Adipocyte (in vitro differentiated cells): ENCODE data around the gene ESR1.
"Not testable (repeated sequence)": the region's sequence is repeated elsewhere in the genome, so short reads cannot be mapped to it uniquely, and the experiment has no call there.

Experiments used
- DNase-seq: peaks from one replicate; pipeline ENCODE4 v3.0.0-alpha.2; 2015; ENCODE audit warnings: low read depth
- H3K27me3 ChIP-seq: replicated peaks from 2 replicates; pipeline ENCODE4 v1.7.0; 2013; ENCODE audit warnings: mild to moderate bottlenecking, low read length, moderate library complexity; ENCODE audit not compliant: control insufficient read depth, insufficient read depth
- H3K36me3 ChIP-seq: 2 replicates; pipeline ENCODE4 v1.7.0; 2013; ENCODE audit warnings: low read length, mild to moderate bottlenecking, moderate library complexity; ENCODE audit not compliant: control insufficient read depth, insufficient read depth, severe bottlenecking
- H3K4me1 ChIP-seq: 2 replicates; pipeline ENCODE4 v1.7.0; 2013; ENCODE audit warnings: mild to moderate bottlenecking, low read length, moderate library complexity; ENCODE audit not compliant: control insufficient read depth, insufficient read depth
- H3K4me3 ChIP-seq: 2 replicates; pipeline ENCODE4 v1.7.0; 2013; ENCODE audit warnings: mild to moderate bottlenecking, low read length, moderate library complexity
- H3K9ac ChIP-seq: 2 replicates; pipeline ENCODE4 v1.7.0; 2013; ENCODE audit warnings: mild to moderate bottlenecking, low read length, moderate library complexity
- H3K9me3 ChIP-seq: 2 replicates; pipeline ENCODE4 v1.7.0; 2013; ENCODE audit warnings: mild to moderate bottlenecking, low read length, moderate library complexity; ENCODE audit not compliant: control insufficient read depth

The ESR1 gene

DNA sequence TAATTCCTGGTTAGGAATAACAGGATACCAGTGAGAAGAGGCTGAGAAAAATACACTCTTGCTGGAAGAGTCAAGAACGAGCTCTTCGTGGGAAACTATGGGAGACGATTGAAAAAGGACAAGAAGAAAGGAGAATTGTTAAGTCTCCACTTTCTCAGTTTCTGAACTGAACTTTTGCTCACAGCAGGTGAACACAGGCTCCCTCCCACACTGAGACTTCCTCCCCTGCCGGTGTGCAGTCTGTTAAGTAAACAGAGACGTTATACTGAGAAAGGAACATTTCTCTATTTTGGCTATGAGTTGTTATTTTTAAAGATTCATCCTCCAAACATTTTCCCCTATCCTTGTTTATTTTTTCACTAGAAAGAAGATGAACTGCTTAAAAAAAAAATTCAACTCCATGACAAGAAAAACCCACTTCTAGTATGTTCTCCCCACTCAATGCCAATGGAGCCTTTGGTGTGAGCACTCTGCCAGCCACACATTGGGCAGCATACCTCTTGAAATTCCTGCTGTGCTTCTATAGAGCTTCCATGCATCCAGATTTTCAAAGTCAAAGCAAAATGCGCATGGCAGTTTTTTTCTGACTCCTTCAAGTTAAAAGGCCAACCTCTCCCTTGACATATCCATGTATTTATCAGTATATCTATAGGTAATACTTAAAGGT, 250.5 kb downstream of the ESR1 start:
- H3K9ac ChIP-seq = no peak overlapping the region
- no peak for DNase-seq
- H3K36me3 ChIP-seq = no peaks in the 10 kb centered on the region
- no peaks in the 10 kb centered on the region for H3K27me3 ChIP-seq
- no peak overlapping the region for H3K4me3 ChIP-seq
- H3K9me3 ChIP-seq = no peaks in the 10 kb centered on the region
- no peaks in the 10 kb centered on the region for H3K4me1 ChIP-seq

DNA sequence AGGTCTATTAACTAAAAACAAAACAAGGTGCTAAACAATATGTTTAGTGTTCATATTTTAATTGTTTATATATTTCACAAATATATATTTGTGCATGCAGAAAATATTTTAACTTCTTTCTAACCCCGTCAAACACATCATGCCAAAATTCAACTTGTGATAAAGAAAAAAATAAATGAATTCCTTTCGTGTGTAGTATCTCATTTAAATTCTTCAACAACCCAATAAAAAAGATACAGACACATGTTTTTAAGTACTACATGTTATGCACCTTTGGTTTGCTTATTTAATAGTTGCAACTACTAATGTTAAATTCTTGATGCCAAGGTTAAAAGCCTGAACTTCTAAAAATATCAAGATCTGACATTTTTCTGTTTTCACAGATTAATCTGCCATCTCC, 252.4 kb downstream of the ESR1 start:
- no peak for DNase-seq
- Histone ChIP-seq H3K4me3 (no peak overlapping the region), H3K4me1 (no peaks in the 10 kb centered on the region), H3K36me3 (no peaks in the 10 kb centered on the region), H3K9me3 (no peaks in the 10 kb centered on the region), H3K9ac (no peak overlapping the region), H3K27me3 (no peaks in the 10 kb centered on the region)

DNA sequence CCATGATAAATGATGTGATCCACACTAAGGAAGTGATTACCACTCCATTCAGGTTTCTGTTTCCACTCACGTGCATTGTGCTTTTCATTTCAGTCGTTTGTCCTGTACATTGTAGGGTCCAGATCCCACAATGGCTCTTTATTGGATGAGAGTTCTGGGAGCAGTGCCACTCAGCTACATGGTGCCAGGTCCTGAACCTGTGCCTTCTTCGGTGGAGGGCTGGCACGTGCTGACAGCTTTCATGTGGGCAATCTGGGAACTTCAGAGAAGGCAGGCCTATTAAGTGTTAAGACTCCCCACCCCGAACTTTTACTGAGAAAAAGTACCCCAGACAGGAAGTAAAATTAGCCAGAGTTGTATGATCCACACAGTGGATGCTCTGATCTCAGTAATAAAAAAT, 255.0 kb downstream of the ESR1 start:
- H3K27me3 ChIP-seq = no peaks in the 10 kb centered on the region
- no peaks in the 10 kb centered on the region for H3K9me3 ChIP-seq
- H3K4me3 ChIP-seq = no peak overlapping the region
- H3K9ac ChIP-seq = no peak overlapping the region
- DNase-seq = no peak
- H3K36me3 ChIP-seq = no peaks in the 10 kb centered on the region
- no peaks in the 10 kb centered on the region for H3K4me1 ChIP-seq

DNA sequence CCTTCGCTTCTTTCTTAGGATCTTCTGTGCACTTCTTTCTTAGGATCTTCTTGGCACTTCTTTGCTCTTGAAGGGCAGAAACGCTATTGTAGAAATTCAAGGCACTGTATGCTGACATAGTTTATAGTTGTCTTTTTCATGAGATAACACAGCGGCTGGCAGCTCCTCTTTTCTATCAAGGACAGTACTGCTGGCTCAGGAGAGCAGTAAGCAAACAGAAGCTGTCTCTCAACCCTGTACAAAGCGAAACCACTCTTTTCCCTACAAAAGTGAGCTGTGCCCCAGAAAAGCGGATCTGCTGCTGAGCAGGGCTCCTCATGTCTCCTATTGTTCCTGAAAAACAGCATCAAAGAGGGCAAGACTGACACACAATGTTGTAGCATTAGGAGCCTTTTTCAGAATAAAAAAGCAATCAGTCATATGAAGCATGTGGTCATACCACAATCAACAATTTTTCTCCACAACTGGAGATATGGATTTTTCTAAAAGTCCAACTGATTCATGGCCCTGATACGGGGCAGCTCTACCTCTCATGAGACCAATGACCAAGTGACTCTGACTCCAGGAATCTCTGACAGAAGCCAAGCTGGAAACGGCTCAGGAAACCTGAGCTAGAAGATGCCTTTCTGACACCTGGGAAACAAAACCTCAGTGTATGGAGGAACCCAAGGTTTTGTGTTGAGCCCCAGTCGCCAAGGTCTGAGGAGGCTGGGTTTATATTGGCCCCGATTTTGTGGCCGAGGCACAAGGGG, 255.9 kb downstream of the ESR1 start:
- H3K4me3 ChIP-seq = no peak overlapping the region
- no peaks in the 10 kb centered on the region for H3K36me3 ChIP-seq
- H3K4me1 ChIP-seq = no peaks in the 10 kb centered on the region
- no peaks in the 10 kb centered on the region for H3K9me3 ChIP-seq
- H3K9ac ChIP-seq = no peak overlapping the region
- no peaks in the 10 kb centered on the region for H3K27me3 ChIP-seq
- no peak for DNase-seq

DNA sequence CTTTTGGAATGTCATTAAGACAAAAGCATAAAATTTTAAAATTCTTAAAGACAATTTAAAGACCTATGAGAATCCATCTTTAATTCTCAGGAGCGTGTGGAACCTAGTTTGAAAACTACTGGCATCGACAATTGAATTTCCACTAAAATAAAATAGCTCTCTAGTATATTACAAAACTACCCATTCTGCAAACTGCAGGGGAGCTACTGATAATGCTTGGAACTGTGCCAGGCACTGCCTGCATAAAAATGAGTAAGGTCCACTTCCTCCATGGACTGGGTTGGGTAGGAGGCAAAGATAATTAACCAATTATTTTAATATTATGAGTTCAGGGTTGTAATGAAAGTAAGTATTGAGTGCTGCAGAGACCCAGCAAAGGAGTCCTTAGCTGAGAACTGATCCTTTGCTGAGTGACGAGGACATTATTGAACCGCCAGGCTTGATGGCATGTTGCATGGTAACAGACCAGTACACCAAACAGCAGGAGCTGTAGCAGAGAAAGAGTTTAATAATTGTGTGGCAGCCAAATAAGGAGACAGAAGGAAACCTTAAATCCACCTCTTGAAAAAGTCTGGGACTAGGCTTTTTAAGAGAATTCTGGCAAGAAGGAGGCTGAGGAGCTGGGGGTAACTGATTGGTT, 261.3 kb downstream of the ESR1 start:
- DNase-seq = no peak

DNA sequence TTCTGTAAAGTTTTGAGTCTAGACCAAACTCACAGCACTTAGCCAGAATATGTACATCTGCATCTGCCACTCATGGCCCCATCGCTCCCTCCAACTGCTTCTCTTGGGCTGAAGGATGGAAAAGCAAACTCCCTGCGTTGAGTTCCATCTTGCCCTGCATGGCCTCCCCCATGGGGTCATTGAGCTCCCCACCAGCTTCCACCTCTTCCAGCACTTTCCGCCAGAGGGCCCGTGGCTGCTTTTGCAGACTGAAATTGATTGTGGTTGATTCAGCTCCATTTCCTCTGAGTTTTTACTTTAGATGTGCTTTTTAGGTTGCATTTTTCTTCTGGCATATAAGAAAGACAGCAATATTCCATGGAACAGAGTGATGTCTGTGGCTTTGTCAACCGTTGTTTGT, 263.1 kb downstream of the ESR1 start:
- Histone ChIP-seq H3K4me3 (no peak overlapping the region), H3K9ac (no peak overlapping the region), H3K36me3 (no peaks in the 10 kb centered on the region), H3K4me1 (peaks cover 11% of the 10 kb centered on the region), H3K9me3 (peaks cover 6% of the 10 kb centered on the region), H3K27me3 (no peaks in the 10 kb centered on the region)
- DNase-seq = no peak

More for the DNA sequence above, 261.3 kb downstream of the ESR1 start:
- Histone ChIP-seq H3K27me3 (no peaks in the 10 kb centered on the region), H3K4me1 (peaks cover 11% of the 10 kb centered on the region), H3K9ac (no peak overlapping the region), H3K4me3 (no peak overlapping the region), H3K36me3 (no peaks in the 10 kb centered on the region), H3K9me3 (no peaks in the 10 kb centered on the region)

DNA sequence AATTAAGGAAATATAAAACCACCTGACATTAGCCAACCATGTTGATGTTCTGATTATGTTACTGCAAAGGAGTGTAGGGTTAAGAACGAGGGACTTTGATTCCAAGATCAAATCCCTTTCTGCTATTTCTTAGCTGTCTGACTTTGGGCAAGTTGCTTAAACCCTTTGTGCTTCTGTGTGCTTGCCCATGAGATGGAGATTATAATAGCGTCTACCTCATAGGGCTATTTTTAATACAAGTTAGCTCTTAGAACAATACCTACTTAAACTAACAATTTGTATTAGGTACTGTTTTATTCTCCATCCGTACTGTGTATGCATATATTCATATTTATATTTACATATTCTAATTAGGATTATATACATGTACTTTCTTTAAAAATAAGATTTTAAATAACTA, 263.8 kb downstream of the ESR1 start:
- H3K27me3 ChIP-seq = no peaks in the 10 kb centered on the region
- H3K4me1 ChIP-seq = peaks cover 11% of the 10 kb centered on the region
- no peak for DNase-seq
- no peak overlapping the region for H3K4me3 ChIP-seq
- no peaks in the 10 kb centered on the region for H3K36me3 ChIP-seq
- H3K9me3 ChIP-seq = peaks cover 14% of the 10 kb centered on the region
- H3K9ac ChIP-seq = no peak overlapping the region

DNA sequence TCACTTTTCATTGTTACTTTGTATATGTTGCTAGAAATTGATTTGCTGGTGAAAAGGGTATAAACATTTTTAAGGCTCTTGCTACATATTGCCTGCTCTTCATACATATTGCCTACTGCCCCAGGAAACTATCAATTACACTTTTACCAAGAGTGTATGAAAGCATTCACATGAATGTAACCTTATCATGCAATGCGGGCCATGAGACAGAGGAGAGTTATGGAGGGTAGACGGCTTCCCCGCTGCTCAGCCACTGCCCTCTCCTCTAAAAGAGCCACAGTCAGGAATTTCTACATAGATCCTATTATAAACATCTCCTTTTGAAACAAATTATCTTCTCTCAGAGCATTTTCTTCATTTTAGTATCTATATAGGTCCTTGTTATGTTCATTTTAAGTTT, 264.4 kb downstream of the ESR1 start:
- H3K36me3 ChIP-seq = no peaks in the 10 kb centered on the region
- peaks cover 11% of the 10 kb centered on the region for H3K4me1 ChIP-seq
- no peaks in the 10 kb centered on the region for H3K27me3 ChIP-seq
- no peak overlapping the region for H3K9ac ChIP-seq
- no peak overlapping the region for H3K4me3 ChIP-seq
- H3K9me3 ChIP-seq = peaks cover 17% of the 10 kb centered on the region
- no peak for DNase-seq

DNA sequence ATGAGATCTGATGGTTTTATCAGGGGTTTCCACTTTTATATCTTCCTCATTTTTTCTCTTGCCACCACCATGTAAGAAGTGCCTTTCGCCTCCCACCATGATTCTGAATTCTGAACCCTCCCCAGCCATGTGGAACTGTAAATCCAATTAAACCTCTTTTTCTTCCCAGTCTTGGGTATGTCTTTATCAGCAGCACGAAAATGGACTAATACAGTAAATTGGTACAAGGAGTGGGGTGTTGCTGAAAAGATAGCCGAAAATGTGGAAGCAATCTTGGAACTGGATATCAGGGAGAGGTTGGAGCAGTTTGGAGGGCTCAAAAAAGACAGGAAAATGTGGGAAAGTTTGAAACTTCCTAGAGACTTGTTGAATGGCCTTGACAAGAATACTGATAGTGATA, 268.8 kb downstream of the ESR1 start:
- H3K36me3 ChIP-seq, DNase-seq, H3K4me3 ChIP-seq, H3K27me3 ChIP-seq, H3K9ac ChIP-seq: not testable (repeated sequence)
- peaks cover 17% of the 10 kb centered on the region for H3K9me3 ChIP-seq
- H3K4me1 ChIP-seq = peaks cover 11% of the 10 kb centered on the region

DNA sequence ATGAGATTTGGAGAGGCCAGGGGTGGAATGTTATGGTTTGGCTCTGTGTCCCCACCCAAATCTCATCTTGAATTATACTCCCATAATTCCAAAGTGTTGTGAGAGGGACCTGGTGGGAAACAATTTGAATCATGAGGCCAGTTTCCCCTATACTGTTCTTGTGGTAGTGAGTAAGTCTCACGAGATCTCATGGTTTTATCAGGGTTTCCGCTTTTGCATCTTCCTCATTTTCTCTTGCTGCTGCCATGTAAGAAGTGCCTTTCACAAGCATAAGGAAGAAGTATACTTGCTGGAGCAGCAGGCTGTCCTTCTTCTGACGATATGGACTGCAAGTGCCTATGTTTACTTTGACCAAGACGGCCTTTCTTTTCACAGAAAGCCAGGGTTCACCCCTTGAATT, 270.5 kb downstream of the ESR1 start:
- no peak overlapping the region for H3K9ac ChIP-seq
- no peak overlapping the region for H3K4me3 ChIP-seq
- H3K9me3 ChIP-seq = peaks cover 17% of the 10 kb centered on the region
- DNase-seq = no peak
- no peaks in the 10 kb centered on the region for H3K27me3 ChIP-seq
- H3K4me1 ChIP-seq = peaks cover 7% of the 10 kb centered on the region
- H3K36me3 ChIP-seq = no peaks in the 10 kb centered on the region

DNA sequence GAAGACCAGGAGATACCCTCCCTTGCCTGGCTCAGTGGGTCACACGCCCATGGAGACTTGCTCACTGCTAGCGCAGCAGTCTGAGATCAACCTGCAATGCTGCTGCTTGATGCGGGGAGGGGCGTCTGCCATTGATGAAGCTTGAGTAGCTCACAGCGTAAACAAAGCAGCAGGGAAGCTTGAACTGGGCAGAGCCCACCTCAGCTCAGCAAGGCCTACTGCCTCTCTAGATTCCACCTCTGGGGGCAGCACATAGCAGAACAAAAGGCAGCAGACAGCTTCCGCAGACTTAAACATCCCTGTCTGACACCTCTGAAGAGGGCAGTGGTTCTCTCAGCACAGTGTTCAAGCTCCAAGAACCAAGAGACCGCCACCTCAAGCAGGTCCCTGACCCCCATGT, 271.3 kb downstream of the ESR1 start:
- H3K4me1 ChIP-seq = no peaks in the 10 kb centered on the region
- DNase-seq = no peak
- H3K36me3 ChIP-seq = no peaks in the 10 kb centered on the region
- no peaks in the 10 kb centered on the region for H3K27me3 ChIP-seq
- H3K9ac ChIP-seq = no peak overlapping the region
- H3K4me3 ChIP-seq = no peak overlapping the region
- peaks cover 17% of the 10 kb centered on the region for H3K9me3 ChIP-seq
